A673 (cell line): ENCODE results near the gene SEC31B. TPM values are rescaled to one million over a fixed set of nuclear protein-coding genes. Genes with fewer than 3 reads are reported as not detected.

Source experiments
- BruUV-seq: library from RNA; stranded (reverse); fragments of 400-500 nt; replicated peaks from 2 replicates; lab custom pipeline; 2021; lab: Mats Ljungman, UMichigan
- CTCF ChIA-PET: fragments of 300-600 bp; sonication (Branson Sonifier 250); formaldehyde crosslinking; loops from one replicate; lab custom pipeline; 2022; ENCODE audit warnings: antibody characterized with exemption; lab: Charles Lee
- POLR2A ChIA-PET: fragments of 300-600 bp; sonication (Branson Sonifier 250); formaldehyde crosslinking; loops from one replicate; lab custom pipeline; 2022; ENCODE audit warnings: antibody characterized with exemption; ENCODE audit not compliant: low non-redundant PET; lab: Charles Lee
- DNase-seq: peaks from one replicate; pipeline ENCODE4 v3.0.0-alpha.2; 2015; ENCODE audit warnings: low spot score
- H3K27ac ChIP-seq: fragments of 200-600 bp; sonication (generic); 2 replicates; pipeline ENCODE4 v1.5.1; 2016; ENCODE audit warnings: mixed run types, low read depth, mild to moderate bottlenecking, mixed read lengths, antibody characterized with exemption, low read length; ENCODE audit not compliant: poor library complexity, severe bottlenecking
- H3K27me3 ChIP-seq: fragments of 200-600 bp; sonication (generic); replicated peaks from 2 replicates; pipeline ENCODE4 v1.6.1; 2017; ENCODE audit warnings: mixed run types, low read depth, mild to moderate bottlenecking, mixed read lengths, antibody characterized with exemption, low read length; ENCODE audit not compliant: insufficient read depth, poor library complexity
- H3K36me3 ChIP-seq: fragments of 200-600 bp; sonication (generic); 2 replicates; pipeline ENCODE4 v1.6.1; 2016; ENCODE audit warnings: mixed run types, mild to moderate bottlenecking, mixed read lengths, antibody characterized with exemption, low read length; ENCODE audit not compliant: insufficient read depth, poor library complexity, severe bottlenecking
- H3K4me1 ChIP-seq: fragments of 200-600 bp; sonication (generic); 2 replicates; pipeline ENCODE4 v1.6.1; 2017; ENCODE audit warnings: mixed run types, mild to moderate bottlenecking, mixed read lengths, antibody characterized with exemption, low read length; ENCODE audit not compliant: insufficient read depth, poor library complexity, severe bottlenecking
- H3K4me3 ChIP-seq: fragments of 200-600 bp; sonication (generic); 2 replicates; pipeline ENCODE4 v1.5.1; 2016; ENCODE audit warnings: low read depth, mixed run types, mild to moderate bottlenecking, mixed read lengths, low read length; ENCODE audit not compliant: poor library complexity, severe bottlenecking
- H3K9me3 ChIP-seq: fragments of 200-600 bp; sonication (generic); 2 replicates; pipeline ENCODE4 v1.6.1; 2016; ENCODE audit warnings: mixed run types, low read depth, mild to moderate bottlenecking, mixed read lengths, antibody characterized with exemption, low read length; ENCODE audit not compliant: poor library complexity, severe bottlenecking
- CTCF ChIP-seq: fragments of 300-800, 200-600 bp; sonication (generic); conservative IDR thresholded peaks from 2 replicates; pipeline ENCODE4 v1.5.1; 2017; ENCODE audit warnings: low read depth, mild to moderate bottlenecking, antibody characterized with exemption, low read length, moderate library complexity, mixed read lengths
- EZH2 ChIP-seq: fragments of 200-600 bp; sonication (generic); IDR thresholded peaks from 2 replicates; pipeline ENCODE4 v1.6.1; 2017; ENCODE audit warnings: borderline replicate concordance, low read depth, mild to moderate bottlenecking, mixed read lengths, antibody characterized with exemption, low read length; ENCODE audit not compliant: poor library complexity, severe bottlenecking
- intact Hi-C: fragments of 100-400 bp; cut with micrococcal nuclease; formaldehyde crosslinking; loops from one replicate; pipeline ENCODE4 v1.10.0; 2022; ENCODE audit not compliant: unreplicated experiment
- total RNA-seq: library from RNA; stranded (reverse); gene quantifications from 2 replicates; pipeline ENCODE4 v1.2.3, GENCODE V29; 2021

Gene SEC31B
- total RNA-seq, 1 experiment from 2014 or later, result 3.8 TPM

- Histone ChIP-seq H3K4me1 (no peaks in the 10 kb centered on the region), H3K27ac (no peak overlapping the region), H3K27me3 (no peaks in the 10 kb centered on the region), H3K9me3 (no peaks in the 10 kb centered on the region), H3K4me3 (no peak overlapping the region), H3K36me3 (no peaks in the 10 kb centered on the region)
- CTCF ChIA-PET, result interaction anchor here (1.1 kb wide), 1 partner anchor 463 kb away, joined by 7 read pairs; no protein-coding TSS in a partner anchor
- TF ChIP-seq EZH2 (no peak), CTCF (no peak)
- BruUV-seq, result no TSS peak
- intact Hi-C loops, result no loop called here
- DNase-seq, result no peak
- POLR2A ChIA-PET, result interaction anchor here (0.6 kb wide), 1 partner anchor 14 kb away, joined by 8 read pairs; no protein-coding TSS in a partner anchor
These were observed 35.2 kb upstream of the SEC31B start for GRCh38 chr10:100554902-100555301.

- POLR2A ChIA-PET, result no interaction called here
- Histone ChIP-seq H3K27me3 (no peaks in the 10 kb centered on the region), H3K9me3 (no peaks in the 10 kb centered on the region), H3K4me1 (no peaks in the 10 kb centered on the region), H3K36me3 (peaks cover 7% of the 10 kb centered on the region), H3K4me3 (no peak overlapping the region), H3K27ac (no peak overlapping the region)
- TF ChIP-seq CTCF (no peak), EZH2 (no peak)
- intact Hi-C loops, result no loop called here
- CTCF ChIA-PET, result interaction anchor here (1.1 kb wide), 2 partner anchors 325 to 464 kb away, joined by 4 to 7 read pairs; no protein-coding TSS in a partner anchor
- no TSS peak for BruUV-seq
- no peak for DNase-seq
These were observed 34.3 kb upstream of the SEC31B start for GRCh38 chr10:100553929-100554328.

GRCh38 chr10:100551738-100552137, 32.1 kb upstream of the SEC31B start:
- TF ChIP-seq EZH2 (no peak), CTCF (no peak)
- Histone ChIP-seq H3K4me3 (no peak overlapping the region), H3K36me3 (peaks cover 27% of the 10 kb centered on the region), H3K27ac (no peak overlapping the region), H3K4me1 (no peaks in the 10 kb centered on the region), H3K9me3 (no peaks in the 10 kb centered on the region), H3K27me3 (no peaks in the 10 kb centered on the region)
- ChIA-PET CTCF (no interaction called here), POLR2A (no interaction called here)
- intact Hi-C loops, result no loop called here
- no peak for DNase-seq
- BruUV-seq, result no TSS peak
